COR-L47 (cell line): ENCODE results near the gene NFATC2.
A peak's percentile ranks its signal among the peaks of the same experiment; 100 is the strongest.
"Not testable (repeated sequence)": the region's sequence is repeated elsewhere in the genome, so short reads cannot be mapped to it uniquely, and the experiment has no call there.

Source experiments
- DNase-seq: peaks from one replicate; lab custom pipeline; 2025; lab: John Stamatoyannopoulos, UW

The NFATC2 gene

GRCh38 chr20:51567622-51568021, 25.1 kb upstream of the NFATC2 start:
- DNase-seq = no peak

DNA sequence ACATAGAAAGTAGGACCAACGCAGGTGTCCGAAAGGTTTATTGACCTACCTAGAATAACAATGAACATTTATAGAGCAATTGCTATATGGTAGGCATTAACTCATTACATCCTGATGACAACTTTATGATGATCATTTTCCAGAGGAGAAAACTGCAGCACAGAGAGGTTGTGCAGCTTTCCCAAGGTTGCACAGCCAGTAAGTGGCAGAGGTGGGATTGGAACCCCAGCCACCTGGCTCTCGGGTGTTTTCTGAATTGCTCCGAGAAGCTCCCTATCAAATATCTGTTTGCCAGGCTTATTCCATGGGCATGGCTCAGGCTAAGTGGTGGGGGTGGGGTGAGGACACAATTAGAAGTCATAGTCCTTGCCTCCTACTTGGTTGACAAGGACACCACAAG, 24.1 kb upstream of the NFATC2 start:
- no peak for DNase-seq

DNA sequence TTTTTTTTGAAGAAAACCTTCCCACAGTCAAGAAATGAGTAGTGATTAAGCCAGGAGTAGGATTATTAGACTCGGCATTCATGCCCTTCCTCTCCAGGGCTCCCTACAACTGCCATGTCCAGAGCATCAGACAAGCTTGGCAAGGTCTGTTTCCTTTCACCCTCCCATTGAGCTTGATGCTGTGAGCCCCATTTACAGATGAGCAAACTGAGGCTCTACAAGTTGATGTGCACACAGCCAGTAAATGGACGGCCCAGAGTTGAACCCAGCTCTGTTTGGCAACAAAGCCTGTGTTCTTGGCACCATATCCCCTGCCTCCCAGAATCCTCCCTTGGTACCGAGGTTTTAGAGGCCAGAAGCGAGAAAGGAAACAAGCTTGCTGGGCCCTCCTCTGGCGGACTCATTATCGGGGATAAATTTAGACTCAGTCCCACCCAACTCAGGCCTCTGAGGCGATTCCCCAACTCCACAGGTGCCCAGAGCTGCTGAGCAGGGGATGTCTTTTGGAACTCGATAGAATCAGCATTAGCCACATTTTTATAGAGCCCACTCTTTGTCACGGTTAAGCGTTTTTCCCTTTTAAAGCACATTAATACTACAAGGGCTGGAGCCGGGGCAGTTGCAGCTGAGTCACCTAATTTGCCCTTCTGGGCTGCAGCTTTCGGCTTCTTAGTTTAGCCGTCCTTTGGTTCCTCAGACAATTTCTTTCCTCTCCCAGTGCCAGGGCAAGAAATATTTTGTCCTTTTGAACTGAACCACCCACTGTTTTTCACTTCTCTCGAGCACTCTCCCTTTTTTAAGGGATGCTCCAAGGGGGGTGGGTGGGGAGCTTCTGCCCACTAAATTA, 23.0 kb upstream of the NFATC2 start:
- no peak for DNase-seq

DNA sequence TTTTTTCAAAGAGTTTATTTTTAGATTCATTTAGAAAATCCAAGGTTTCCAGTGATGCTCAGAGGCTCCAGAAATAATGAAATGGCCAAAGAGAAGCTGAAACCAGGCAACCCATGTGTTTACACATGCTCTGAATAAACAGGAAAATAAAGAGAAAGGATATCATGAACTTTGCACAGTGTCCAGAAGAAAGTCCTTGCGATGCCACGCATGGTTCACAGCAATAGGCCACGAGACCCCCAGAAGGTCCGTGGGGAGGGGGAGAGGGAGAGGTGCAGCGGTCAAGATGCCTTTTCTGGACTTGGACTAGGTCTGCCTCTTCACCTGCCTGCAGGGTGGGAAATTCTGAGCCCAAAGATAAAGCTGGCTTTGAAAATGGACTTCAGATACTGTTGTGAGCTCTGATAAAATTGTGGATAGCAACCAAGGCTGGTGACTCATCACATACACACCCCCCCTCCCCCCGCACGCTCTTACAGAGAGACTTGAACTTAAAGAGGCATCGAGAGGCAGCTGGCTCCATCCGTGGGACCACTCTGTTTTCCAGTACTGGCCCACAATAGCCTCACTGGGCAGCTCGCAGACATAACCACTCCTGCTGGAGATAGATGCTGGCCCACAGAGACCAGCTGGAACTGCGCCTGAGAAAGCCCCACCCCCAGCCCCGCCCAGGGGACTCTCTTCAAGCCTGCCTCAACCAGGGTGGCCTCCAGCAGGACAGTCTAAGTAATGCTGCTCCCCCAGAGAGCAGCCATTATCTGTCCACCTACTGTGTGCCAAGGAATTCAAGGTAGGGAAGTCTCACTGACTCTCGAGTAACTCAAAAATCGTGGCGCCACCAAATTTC, 21.2 kb upstream of the NFATC2 start:
- no peak for DNase-seq

DNA sequence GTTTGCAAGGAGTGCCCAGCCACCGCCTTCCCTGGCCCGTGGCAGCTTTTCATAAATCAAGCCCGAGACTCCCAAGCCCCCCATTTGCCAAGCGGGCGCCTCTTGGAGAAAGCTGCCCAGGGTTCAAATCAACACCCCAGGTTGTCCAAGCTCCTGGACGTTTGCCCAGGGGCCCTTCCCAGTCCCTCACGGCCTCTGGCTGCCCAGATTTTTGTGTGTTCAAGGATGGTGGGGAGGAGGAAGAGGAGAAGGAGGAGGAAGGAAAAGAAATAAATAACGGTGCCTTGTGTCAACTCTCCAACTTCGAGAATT, 20.6 kb upstream of the NFATC2 start:
- no peak for DNase-seq

- peak; percentile 31 for DNase-seq
Observed at GRCh38 chr20:51562332-51563173, 20.0 kb upstream of the NFATC2 start.

DNA sequence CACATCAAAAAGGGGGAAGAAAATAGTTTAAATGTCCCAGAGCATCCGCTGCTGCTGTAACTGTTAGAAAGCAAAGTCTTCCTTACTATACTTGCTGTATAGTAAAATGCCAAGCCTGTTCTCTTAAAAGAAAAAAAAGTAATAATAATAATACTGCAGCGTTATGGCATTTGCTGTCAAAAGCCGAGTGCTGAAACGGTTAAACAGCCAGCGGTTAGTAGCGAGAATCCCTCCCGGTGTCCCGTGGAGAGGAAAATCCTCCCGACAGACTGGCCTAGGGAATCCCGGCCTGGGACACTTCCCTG, 19.5 kb upstream of the NFATC2 start:
- DNase-seq = no peak

DNA sequence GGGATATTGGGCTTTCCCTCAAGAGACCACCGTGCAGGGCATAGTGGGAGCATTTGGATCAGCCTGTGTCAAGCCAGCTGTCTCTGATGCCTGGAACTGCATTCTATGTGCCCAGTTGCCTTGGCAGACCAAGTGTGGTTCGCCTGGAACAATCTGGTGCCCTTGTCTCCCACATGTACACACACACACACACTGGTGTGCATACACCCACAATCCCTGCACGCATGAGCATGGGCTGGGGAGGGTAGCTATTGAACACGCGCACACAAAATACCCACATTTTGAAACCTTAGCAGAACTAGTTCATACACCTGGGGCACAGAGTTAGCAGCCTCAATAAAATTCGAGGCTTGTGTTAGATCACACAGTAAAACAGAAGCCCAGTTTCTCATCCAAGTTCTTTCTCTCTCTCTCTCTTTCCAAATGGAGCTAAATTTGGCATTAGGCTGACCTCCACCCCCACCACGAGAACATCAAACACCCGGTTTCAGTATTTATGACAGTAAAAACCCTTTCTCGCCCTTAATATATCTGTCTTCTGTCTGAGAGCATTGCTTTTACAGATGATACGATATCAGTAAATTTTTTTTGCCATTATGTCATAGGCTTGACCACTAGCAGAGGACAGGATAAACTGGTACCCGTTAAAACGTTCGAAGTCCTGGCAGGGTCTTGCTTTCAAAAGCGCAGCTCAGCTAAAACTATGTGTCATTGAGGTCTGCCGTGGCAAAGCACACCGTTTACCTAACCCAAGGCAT, 18.2 kb upstream of the NFATC2 start:
- DNase-seq = no peak

DNA sequence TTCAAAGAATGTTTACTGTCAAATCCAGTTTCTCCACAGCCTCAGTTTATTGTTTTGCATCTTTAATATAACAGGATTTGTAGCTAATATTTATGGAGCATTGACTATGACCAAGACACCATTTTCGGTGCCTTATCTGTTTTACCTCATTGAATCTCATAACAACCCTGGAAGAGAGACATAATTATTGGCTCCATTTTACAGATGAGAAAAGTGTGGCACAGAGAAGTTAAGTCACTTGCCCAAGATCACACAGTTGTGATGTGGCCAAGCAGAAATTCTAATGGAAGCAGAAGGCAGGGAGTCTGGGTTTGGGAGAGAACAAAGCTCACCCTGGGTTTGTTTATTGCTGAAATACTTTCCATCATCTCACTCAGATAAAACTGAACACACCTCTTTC, 17.5 kb upstream of the NFATC2 start:
- no peak for DNase-seq

GRCh38 chr20:51554538-51555165, 12.1 kb upstream of the NFATC2 start:
- no peak for DNase-seq

DNA sequence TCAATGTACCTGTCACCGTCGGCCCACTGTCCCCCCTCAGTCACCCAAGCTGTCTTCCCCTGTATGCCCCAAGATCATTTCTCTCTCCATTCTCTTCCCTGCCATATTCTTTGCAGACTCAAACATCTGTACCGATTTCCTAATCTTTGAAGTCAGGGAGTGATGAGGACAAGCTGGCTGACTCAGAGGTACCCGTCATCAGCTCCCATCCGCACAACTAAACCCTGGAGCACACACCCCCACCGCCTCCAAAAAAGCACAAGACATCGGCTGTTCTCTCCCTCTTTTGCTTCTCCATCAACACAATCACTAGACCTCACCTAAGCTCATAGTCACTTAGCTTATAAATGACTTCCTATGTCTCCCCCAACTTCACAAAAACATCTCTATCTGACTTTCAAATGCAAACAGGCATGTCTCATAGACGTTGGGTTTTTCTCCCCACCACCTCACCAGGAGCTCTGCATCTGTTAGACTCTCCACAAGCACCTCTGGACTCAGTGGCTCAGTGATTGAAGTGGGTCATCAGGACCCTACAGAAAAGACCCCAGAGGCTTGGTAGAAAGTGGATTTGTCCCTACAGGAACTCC, 11.5 kb upstream of the NFATC2 start:
- no peak for DNase-seq

DNA sequence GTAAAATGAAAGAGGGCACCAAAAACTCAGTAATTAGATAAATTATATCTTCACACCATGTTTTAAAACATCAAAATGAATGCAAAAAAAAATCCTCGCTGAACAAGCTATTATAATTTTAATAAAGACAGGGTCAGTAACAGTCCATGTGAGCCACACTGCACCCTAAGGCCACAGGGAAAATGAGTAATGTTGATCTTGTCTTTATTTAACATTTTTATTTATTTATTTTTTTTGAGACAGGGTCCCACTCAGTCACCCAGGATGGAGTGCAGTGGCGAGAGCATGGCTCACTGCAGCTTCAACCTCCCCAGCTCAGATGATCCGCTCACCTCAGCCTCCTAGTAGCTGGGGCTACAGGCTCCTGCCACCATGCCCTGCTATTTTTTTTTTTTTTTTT, 8.7 kb upstream of the NFATC2 start:
- no peak for DNase-seq

DNA sequence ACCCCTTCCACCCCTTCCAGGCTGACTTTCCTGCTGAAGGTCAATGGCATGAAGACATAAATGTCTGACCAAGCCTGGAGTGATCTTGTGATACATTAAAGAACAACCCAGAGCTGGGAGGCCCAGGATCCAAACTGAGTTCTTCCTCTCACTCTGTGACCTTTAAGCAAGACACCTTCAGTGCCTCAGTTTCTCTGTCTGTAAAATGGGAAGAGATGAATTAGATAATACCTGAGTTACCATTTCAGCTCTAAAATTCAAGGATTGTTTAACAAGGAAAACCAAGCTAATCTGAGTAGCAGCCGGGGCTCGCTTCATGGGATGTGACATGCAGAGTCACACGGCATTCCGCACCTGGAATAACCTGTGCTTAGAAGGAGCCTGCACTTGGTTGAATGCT, 7.0 kb upstream of the NFATC2 start:
- no peak for DNase-seq

DNA sequence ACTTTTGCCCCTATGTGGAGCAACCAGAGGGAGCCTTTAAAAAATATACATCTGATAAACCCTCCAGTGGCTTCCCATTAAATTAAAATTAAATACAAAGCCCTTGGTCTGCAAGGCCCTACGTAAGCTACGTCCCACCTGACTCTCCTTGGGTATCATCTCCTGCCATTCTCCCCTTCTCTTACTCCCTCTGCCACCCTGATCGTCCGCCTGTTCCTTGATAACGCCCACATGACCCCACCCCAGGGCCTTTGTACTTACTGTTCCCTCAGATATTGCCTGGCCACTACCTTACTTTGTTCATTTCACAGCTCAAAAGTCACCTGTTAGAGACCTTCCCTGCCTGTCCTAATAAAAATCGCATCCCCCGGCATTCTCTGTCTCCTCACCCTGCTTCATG, 5.4 kb upstream of the NFATC2 start:
- DNase-seq = no peak

- DNase-seq = no peak
Observed at GRCh38 chr20:51545515-51545914, 3.0 kb upstream of the NFATC2 start.

- DNase-seq = no peak
Observed at GRCh38 chr20:51543422-51543788, 886 bp upstream of the NFATC2 start.

GRCh38 chr20:51542033-51542570, 417 bp downstream of the NFATC2 start:
- DNase-seq = no peak

DNA sequence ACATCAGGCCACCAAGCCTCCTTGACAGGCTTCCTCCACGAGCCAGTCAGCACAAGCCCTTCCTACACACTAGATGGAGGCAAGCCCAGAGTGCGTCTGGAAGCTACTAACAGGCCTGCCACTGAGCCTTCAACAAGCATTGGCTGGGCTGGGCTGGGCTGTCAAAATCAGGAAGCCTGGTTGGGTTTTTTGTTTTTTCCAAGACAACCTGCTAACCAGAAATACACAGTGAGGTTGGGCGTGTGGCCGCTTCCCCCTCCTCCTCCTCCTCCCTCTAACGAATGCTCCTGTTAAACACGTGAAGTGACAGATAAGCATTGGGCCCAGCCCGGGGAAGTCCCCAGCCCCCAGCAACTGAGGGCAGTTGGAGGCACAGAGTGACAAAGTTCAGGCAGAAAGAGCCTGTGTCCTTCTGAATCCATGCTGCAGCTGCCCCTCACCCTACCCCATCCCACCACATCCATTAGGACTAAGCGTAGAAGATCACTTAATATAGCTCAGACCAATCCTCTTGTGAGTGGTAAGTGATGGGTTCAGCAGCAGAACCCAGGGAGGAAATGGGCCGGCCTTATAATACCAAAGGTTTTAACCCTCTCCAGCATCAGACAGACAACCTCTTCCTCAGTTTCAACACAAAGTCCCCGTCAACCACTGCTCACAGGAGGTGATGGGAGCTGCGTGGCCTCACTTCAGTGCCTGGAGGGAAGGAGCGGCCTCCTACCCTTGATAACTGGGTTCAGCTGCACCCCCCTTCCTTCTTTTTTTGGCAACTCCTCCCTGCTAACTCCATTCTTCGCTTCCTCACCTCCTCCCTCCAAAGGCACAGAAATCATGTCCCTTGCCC, 1.1 kb downstream of the NFATC2 start:
- DNase-seq = no peak

- DNase-seq = no peak
Observed at GRCh38 chr20:51540580-51540979, 1.9 kb downstream of the NFATC2 start.

DNA sequence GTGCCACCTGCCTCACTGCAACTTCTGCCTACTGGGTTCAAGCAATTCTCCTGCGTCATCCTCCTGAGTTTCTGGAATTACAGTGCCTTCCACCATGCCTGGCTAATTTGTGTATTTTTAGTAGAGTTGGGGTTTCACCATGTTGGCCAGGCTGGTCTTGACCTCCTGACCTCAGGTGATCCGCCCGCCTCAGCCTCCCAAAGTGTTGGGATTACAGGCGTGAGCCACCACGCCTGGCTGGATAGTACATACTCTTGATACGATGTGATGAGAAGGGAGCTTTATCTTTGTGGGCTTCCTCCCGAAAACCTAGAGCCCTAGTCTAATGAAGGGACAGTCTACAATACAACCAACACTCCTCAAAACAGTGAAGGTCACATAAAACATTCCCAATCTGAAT, 2.4 kb downstream of the NFATC2 start:
- DNase-seq = not testable (repeated sequence)
